HPDE6-E6E7 (cell line): Measurements from ENCODE around the gene HHLA2.
"Not testable (repeated sequence)": the region's sequence is repeated elsewhere in the genome, so short reads cannot be mapped to it uniquely, and the experiment has no call there.

Experiments
- DNase-seq: peaks from one replicate; pipeline ENCODE4 v3.0.0; 2011; ENCODE audit warnings: missing footprints; ENCODE audit errors: extremely low spot score

The HHLA2 gene

GRCh38 chr3:108296239-108296638, at the start of gene HHLA2:
Gene HHLA2 (plus strand): TSS chr3:108296548. CDS start chr3:108351814, 55,266 bp downstream.
- peak; percentile 15 for DNase-seq

- no peak for DNase-seq
These were observed 45.7 kb upstream of the HHLA2 start for GRCh38 chr3:108250626-108251025.

GRCh38 chr3:108251265-108251664, 45.1 kb upstream of the HHLA2 start:
- DNase-seq, result no peak

- no peak for DNase-seq
These were observed 44.5 kb upstream of the HHLA2 start for GRCh38 chr3:108251844-108252243.

GRCh38 chr3:108255131-108255530, 41.2 kb upstream of the HHLA2 start:
- DNase-seq, result no peak

GRCh38 chr3:108264534-108265298, 31.6 kb upstream of the HHLA2 start:
- not testable (repeated sequence) for DNase-seq

GRCh38 chr3:108268235-108268634, 28.1 kb upstream of the HHLA2 start:
- not testable (repeated sequence) for DNase-seq

GRCh38 chr3:108271626-108272025, 24.7 kb upstream of the HHLA2 start:
- DNase-seq, result no peak

GRCh38 chr3:108279066-108279465, 17.3 kb upstream of the HHLA2 start:
- not testable (repeated sequence) for DNase-seq

GRCh38 chr3:108280476-108280875, 15.9 kb upstream of the HHLA2 start:
- no peak for DNase-seq

- DNase-seq, result no peak
These were observed 14.7 kb upstream of the HHLA2 start for GRCh38 chr3:108281670-108282069.

GRCh38 chr3:108283006-108283405, 13.3 kb upstream of the HHLA2 start:
- DNase-seq, result no peak

GRCh38 chr3:108283989-108284388, 12.4 kb upstream of the HHLA2 start:
- no peak for DNase-seq

- no peak for DNase-seq
These were observed 11.2 kb upstream of the HHLA2 start for GRCh38 chr3:108285176-108285575.

- no peak for DNase-seq
These were observed 9.2 kb upstream of the HHLA2 start for GRCh38 chr3:108287146-108287545.

- not testable (repeated sequence) for DNase-seq
These were observed 8.2 kb upstream of the HHLA2 start for GRCh38 chr3:108288193-108288592.

GRCh38 chr3:108289159-108289558, 7.2 kb upstream of the HHLA2 start:
- no peak for DNase-seq

- no peak for DNase-seq
These were observed 3.9 kb upstream of the HHLA2 start for GRCh38 chr3:108292450-108292849.

- DNase-seq, result no peak
These were observed 3.4 kb upstream of the HHLA2 start for GRCh38 chr3:108292905-108293328.

GRCh38 chr3:108293858-108294257, 2.5 kb upstream of the HHLA2 start:
- DNase-seq, result no peak

GRCh38 chr3:108295421-108296175, 750 bp upstream of the HHLA2 start:
- DNase-seq, result no peak

GRCh38 chr3:108297647-108298046, 1.3 kb downstream of the HHLA2 start:
- DNase-seq, result no peak

- no peak for DNase-seq
These were observed 1.7 kb downstream of the HHLA2 start for GRCh38 chr3:108298056-108298455.
